H7 (cell line): ENCODE measurements around the gene EIF1AD. TPM values are rescaled to one million over a fixed set of nuclear protein-coding genes. Genes with fewer than 3 reads are reported as not detected.

ENCODE experiments used
- DNase-seq: peaks from one replicate; pipeline ENCODE4 v3.0.0; 2012
- H3K27me3 ChIP-seq: 2 replicates; pipeline ENCODE4 v1.6.0; 2011; ENCODE audit warnings: mild to moderate bottlenecking, low read length; ENCODE audit not compliant: control insufficient read depth, insufficient read depth
- H3K36me3 ChIP-seq: replicated peaks from 2 replicates; pipeline ENCODE4 v1.5.1; 2011; ENCODE audit warnings: low read length; ENCODE audit not compliant: control insufficient read depth, insufficient read depth
- H3K4me3 ChIP-seq: 2 replicates; pipeline ENCODE4 v1.5.1; 2011; ENCODE audit warnings: low read depth, mild to moderate bottlenecking, control low read depth, low read length, moderate library complexity; ENCODE audit not compliant: insufficient read depth
- total RNA-seq: library from RNA; depleted of rRNA; stranded (reverse); fragments of >200 nt; shearing (Covaris generic); gene quantifications from 2 replicates; pipeline ENCODE4 v1.2.3, GENCODE V29; 2014

The EIF1AD gene
- total RNA-seq, 1 experiment from 2014 or later, result 39.9 TPM

- Histone ChIP-seq H3K4me3 (no peak overlapping the region), H3K36me3 (peaks cover 27% of the 10 kb centered on the region), H3K27me3 (no peaks in the 10 kb centered on the region)
- DNase-seq, result no peak
Observed at GRCh38 chr11:65997286-65997685, 4.7 kb downstream of the EIF1AD start.

- Histone ChIP-seq H3K27me3 (no peaks in the 10 kb centered on the region), H3K36me3 (no peaks in the 10 kb centered on the region), H3K4me3 (no peak overlapping the region)
- no peak for DNase-seq
Observed at GRCh38 chr11:65992056-65992455, 9.9 kb downstream of the EIF1AD start.

- no peaks in the 10 kb centered on the region for H3K36me3 ChIP-seq
- DNase-seq, result peak; percentile 93
- H3K27me3 ChIP-seq, result no peaks in the 10 kb centered on the region
- H3K4me3 ChIP-seq, result no peak overlapping the region
Observed at GRCh38 chr11:65988791-65989592, 13.0 kb downstream of the EIF1AD start.

DNA sequence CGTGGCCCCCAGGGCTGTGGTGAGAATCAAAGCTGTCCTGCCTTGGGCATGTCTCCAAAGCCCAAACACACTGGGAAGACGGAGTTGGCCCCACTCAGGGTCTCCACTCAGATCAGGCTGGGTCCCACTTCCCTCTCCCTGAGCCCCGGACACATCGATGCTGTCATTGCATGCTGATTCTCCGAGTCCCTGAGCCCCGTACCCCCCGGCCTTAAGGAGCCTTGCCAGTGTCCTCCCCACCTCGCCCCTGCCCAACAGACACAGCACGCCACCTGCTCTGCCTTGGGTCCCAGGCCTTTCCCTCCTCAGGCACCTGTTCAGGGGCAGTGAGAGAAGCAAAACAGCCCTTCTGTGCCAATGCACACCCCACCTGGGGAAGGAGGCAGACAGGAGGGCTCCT lies 14.6 kb downstream of the EIF1AD start:
- Histone ChIP-seq H3K36me3 (no peaks in the 10 kb centered on the region), H3K27me3 (no peaks in the 10 kb centered on the region), H3K4me3 (no peak overlapping the region)
- no peak for DNase-seq

DNA sequence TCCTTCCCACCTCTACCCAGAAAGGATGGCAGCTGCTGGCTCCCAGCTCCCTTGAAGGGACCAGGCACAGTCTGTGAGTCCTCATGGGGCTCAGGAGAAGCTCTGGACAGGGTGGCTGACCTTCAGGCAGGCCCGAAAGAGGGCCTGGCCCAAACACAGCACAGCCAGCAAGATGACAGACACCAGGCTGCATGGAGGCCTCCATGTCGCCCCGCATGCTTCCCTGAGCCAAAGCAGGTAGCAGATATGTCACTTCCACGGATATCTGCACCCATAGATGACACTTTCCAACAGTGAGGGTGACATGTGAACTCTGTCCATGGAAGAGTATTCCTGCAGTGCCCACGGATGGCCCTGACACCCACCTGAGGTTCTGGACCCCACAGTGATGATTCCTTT lies 18.4 kb downstream of the EIF1AD start:
- no peak for DNase-seq

DNA sequence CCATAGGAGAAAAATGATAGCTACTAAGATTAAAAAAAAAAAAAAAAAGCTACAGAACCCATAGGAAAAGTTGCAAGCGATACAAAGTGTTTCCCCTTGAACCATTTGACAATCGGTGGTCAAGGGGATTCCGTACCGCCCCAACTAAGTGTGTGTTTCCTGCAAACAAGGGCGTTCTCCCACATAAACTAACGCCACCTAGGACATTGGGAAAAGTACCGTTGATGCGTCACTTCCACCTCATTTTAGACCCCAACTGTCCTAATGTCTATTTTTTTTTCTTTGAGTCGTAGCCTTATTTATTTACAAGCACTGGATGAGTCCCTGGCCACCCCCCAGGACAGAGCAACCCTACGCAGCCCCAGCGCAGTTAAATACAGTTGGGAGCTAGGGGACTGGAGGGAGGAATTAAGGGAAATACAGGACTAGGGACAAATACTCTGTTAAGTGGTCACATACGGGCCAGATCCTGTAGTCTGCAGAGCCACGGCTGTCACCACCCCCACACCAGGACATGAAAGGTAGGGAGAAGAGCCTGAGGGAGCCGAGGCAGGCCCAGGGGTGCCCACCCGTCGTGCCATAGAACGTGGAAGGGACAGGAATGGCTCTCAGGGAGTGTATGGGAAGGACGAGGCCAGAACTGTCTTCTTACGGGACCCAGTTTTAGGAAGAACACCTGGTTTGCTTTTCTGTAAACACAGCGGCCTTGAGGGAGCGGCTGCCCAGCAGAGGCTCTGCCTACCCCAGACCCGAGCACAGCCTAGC lies 19.0 kb downstream of the EIF1AD start:
- Histone ChIP-seq H3K4me3 (no peak overlapping the region), H3K36me3 (0 out of 2 replicates have a peak, but pooled peaks cover 1% of the 10 kb centered on the region), H3K27me3 (no peaks in the 10 kb centered on the region)
- peak; percentile 42 for DNase-seq

More for the DNA sequence above, 18.4 kb downstream of the EIF1AD start:
- H3K27me3 ChIP-seq, result no peaks in the 10 kb centered on the region
- H3K36me3 ChIP-seq, result 0 out of 2 replicates have a peak, but pooled peaks cover 1% of the 10 kb centered on the region
- no peak overlapping the region for H3K4me3 ChIP-seq

GRCh38 chr11:65981972-65982823 lies 19.8 kb downstream of the EIF1AD start:
- DNase-seq, result peak; percentile 56
- peaks cover 4% of the 10 kb centered on the region for H3K36me3 ChIP-seq
- H3K4me3 ChIP-seq, result no peak overlapping the region
- H3K27me3 ChIP-seq, result no peaks in the 10 kb centered on the region

DNA sequence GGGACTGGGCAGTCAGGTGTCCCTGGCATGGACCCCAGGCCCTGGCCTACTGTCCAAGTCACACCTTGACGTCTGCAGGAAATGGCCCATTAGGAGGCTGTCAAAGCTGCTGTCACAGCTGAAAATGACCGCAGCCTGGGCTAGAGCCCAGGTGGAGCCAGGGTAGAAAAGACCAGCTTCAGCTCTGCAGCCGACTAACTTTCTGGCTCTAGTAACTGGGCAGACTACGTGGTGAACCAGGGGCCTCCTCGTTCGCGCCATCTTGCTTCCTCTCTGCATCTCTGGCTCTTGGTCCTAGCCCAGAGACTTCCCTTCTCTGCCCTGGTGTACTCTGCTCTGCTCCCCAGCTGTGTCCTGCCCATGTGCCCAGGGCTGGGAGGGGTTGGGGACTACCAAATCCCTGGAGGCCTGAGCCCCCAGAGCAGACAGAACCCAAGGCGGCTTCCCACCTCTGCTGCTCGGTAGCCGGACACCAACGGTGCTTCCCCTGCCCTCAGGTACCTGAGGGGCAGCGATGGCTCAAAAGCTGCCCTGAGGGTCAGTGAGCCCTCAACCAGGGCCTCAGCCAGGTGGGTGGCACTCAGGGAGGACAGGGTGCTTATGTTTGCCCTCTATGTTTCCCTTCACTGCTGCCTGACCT lies 20.7 kb downstream of the EIF1AD start:
- DNase-seq, result peak; percentile 31
- Histone ChIP-seq H3K27me3 (no peaks in the 10 kb centered on the region), H3K36me3 (peaks cover 4% of the 10 kb centered on the region), H3K4me3 (no peak overlapping the region)

DNA sequence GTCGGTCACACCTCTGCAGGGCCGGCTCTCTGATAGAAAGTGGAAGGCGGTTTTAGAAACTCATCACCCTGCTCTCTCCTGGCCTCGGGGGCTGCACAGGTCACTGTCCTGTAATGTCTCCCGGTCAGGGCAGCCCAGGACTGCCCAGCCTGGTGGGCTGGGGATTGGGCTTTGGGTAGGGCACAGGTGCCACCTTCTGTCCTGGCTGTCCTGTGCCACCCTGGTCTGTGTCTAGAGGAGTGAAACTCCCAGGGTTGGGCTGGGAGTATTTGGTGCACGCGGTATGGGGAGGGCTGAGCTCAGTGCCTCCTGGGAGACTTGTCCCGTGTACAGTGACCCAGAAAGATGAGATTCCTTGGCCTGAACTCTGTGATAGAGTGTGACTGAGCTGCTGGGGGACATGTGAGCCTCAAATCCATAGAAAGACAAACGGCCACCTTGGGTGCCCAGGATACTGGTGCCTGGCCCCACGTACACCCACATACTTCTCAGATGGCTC lies 22.6 kb downstream of the EIF1AD start:
- DNase-seq, result no peak
- H3K4me3 ChIP-seq, result no peak overlapping the region
- H3K27me3 ChIP-seq, result no peaks in the 10 kb centered on the region
- H3K36me3 ChIP-seq, result peaks cover 4% of the 10 kb centered on the region

DNA sequence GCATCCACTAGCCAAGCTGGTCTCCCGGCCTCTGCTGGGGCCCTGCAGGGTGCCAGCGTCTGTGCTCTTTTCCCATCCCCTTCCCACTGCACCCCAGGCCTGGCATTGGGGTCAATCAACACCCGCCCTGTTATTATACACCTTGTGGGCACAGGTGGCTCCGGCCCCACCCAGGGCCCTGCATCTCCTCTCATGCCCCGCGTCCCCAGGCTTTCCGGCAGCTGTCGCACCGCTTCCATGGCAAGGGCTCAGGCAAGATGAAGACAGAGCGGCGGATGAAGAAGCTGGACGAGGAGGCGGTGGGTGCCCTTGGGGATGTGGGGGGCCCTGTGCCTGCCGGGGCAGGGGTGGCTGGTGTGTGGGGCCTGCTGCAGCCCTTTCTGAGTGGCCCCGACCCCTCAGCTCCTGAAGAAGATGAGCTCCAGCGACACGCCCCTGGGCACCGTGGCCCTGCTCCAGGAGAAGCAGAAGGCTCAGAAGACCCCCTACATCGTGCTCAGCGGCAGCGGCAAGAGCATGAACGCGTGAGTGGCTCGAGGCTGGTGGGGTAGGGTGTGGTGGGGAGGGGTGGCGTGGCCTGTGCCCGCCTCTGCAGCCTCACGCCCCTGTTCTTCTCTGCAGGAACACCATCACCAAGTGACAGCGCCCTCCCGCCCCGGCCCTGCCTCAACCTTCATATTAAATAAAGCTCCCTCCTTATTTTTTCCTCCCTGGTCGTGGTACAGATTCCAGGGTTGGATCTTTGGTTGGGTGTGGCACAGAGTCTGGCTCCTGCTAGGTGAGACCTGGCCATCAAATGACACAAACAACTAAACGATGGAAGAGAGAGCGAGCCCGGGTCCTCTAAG lies 23.3 kb downstream of the EIF1AD start:
- Histone ChIP-seq H3K36me3 (peaks cover 4% of the 10 kb centered on the region), H3K4me3 (no peak overlapping the region), H3K27me3 (no peaks in the 10 kb centered on the region)
- peak; percentile 32 for DNase-seq

- Histone ChIP-seq H3K4me3 (no peak overlapping the region), H3K27me3 (no peaks in the 10 kb centered on the region), H3K36me3 (peaks cover 6% of the 10 kb centered on the region)
- peak; percentile 34 for DNase-seq
Observed at GRCh38 chr11:65977621-65978390, 24.2 kb downstream of the EIF1AD start.

GRCh38 chr11:65976216-65977176 lies 25.5 kb downstream of the EIF1AD start:
- Histone ChIP-seq H3K27me3 (no peaks in the 10 kb centered on the region), H3K4me3 (no peak overlapping the region), H3K36me3 (peaks cover 6% of the 10 kb centered on the region)
- DNase-seq, result peak; percentile 39
